Measurements from ENCODE around the gene CA10.

CA10 gene

GRCh38 chr17:51891936-51892335, 266.6 kb downstream of the CA10 start:
- Histone ChIP-seq H2AFZ (no peak overlapping the region), H3K79me2 (no peaks in the 10 kb centered on the region), H3K9me3 (ENCODE audit: control insufficient read depth, low read length) (no peaks in the 10 kb centered on the region), H3K4me3 (ENCODE audit: low read depth, low read length) (no peak overlapping the region), H3K27me3 (ENCODE audit: control insufficient read depth, insufficient read depth, low read length) (no peaks in the 10 kb centered on the region), H3K4me1 (no peaks in the 10 kb centered on the region), H3K36me3 (ENCODE audit: control insufficient read depth, insufficient read depth, low read length) (no peaks in the 10 kb centered on the region), H3K4me2 (ENCODE audit: low read length) (no peak overlapping the region), H3K27ac (no peak overlapping the region), H3K9ac (no peak overlapping the region)
- TF ChIP-seq CTCF (IDR thresholded peaks at IDR 0.05), result no peak

GRCh38 chr17:51890710-51891109, 267.8 kb downstream of the CA10 start:
- Histone ChIP-seq H3K9me3 (ENCODE audit: control insufficient read depth, low read length) (no peaks in the 10 kb centered on the region), H3K27ac (no peak overlapping the region), H2AFZ (no peak overlapping the region), H3K4me1 (no peaks in the 10 kb centered on the region), H3K27me3 (ENCODE audit: control insufficient read depth, insufficient read depth, low read length) (no peaks in the 10 kb centered on the region), H3K36me3 (ENCODE audit: control insufficient read depth, insufficient read depth, low read length) (no peaks in the 10 kb centered on the region), H3K79me2 (no peaks in the 10 kb centered on the region), H3K4me3 (ENCODE audit: low read depth, low read length) (no peak overlapping the region), H3K9ac (no peak overlapping the region), H3K4me2 (ENCODE audit: low read length) (no peak overlapping the region)
- TF ChIP-seq CTCF (IDR thresholded peaks at IDR 0.05), result no peak

GRCh38 chr17:51888816-51889215, 269.7 kb downstream of the CA10 start:
- H3K36me3 ChIP-seq (ENCODE audit: control insufficient read depth, insufficient read depth, low read length), result no peaks in the 10 kb centered on the region
- no peak overlapping the region for H3K27ac ChIP-seq
- H3K9me3 ChIP-seq (ENCODE audit: control insufficient read depth, low read length), result no peaks in the 10 kb centered on the region
- no peak overlapping the region for H3K4me2 ChIP-seq (ENCODE audit: low read length)
- no peaks in the 10 kb centered on the region for H3K4me1 ChIP-seq
- no peaks in the 10 kb centered on the region for H3K27me3 ChIP-seq (ENCODE audit: control insufficient read depth, insufficient read depth, low read length)
- H3K79me2 ChIP-seq, result no peaks in the 10 kb centered on the region
- H3K4me3 ChIP-seq (ENCODE audit: low read depth, low read length), result no peak overlapping the region
- TF ChIP-seq CTCF (IDR thresholded peaks at IDR 0.05), result no peak
- H3K9ac ChIP-seq, result no peak overlapping the region
- H2AFZ ChIP-seq, result no peak overlapping the region

GRCh38 chr17:51876986-51877385, 281.5 kb downstream of the CA10 start:
- Histone ChIP-seq H3K9me3 (ENCODE audit: control insufficient read depth, low read length) (no peaks in the 10 kb centered on the region), H2AFZ (no peak overlapping the region), H3K4me3 (ENCODE audit: low read depth, low read length) (no peak overlapping the region), H3K9ac (no peak overlapping the region), H3K27ac (no peak overlapping the region), H3K4me2 (ENCODE audit: low read length) (no peak overlapping the region), H3K79me2 (no peaks in the 10 kb centered on the region), H3K36me3 (ENCODE audit: control insufficient read depth, insufficient read depth, low read length) (no peaks in the 10 kb centered on the region), H3K4me1 (no peaks in the 10 kb centered on the region), H3K27me3 (ENCODE audit: control insufficient read depth, insufficient read depth, low read length) (no peaks in the 10 kb centered on the region)
- no peak for TF ChIP-seq CTCF (IDR thresholded peaks at IDR 0.05)

- no peak for TF ChIP-seq CTCF (IDR thresholded peaks at IDR 0.05)
- no peaks in the 10 kb centered on the region for H3K36me3 ChIP-seq (ENCODE audit: control insufficient read depth, insufficient read depth, low read length)
Measured at GRCh38 chr17:51873302-51873701, 285.2 kb downstream of the CA10 start.

More at GRCh38 chr17:51873302-51873701, 285.2 kb downstream of the CA10 start:
- H3K27ac ChIP-seq, result no peak overlapping the region
- H3K4me3 ChIP-seq (ENCODE audit: low read depth, low read length), result no peak overlapping the region
- no peaks in the 10 kb centered on the region for H3K4me1 ChIP-seq
- no peaks in the 10 kb centered on the region for H3K9me3 ChIP-seq (ENCODE audit: control insufficient read depth, low read length)
- H3K27me3 ChIP-seq (ENCODE audit: control insufficient read depth, insufficient read depth, low read length), result no peaks in the 10 kb centered on the region
- H3K9ac ChIP-seq, result no peak overlapping the region
- H3K79me2 ChIP-seq, result no peaks in the 10 kb centered on the region
- H3K4me2 ChIP-seq (ENCODE audit: low read length), result no peak overlapping the region
- no peak overlapping the region for H2AFZ ChIP-seq

Measured in parathyroid adenoma (tissue), 2 donors.